ENCODE measurements around the gene NLRC5.

Gene NLRC5

GRCh38 chr16:56950455-56950854 lies 38.9 kb upstream of the NLRC5 start:
- Histone ChIP-seq H3K27ac (ENCODE audit: low read length) (peak overlapping the region; percentile 48; the same call in 1 of the 2 replicates), H3K9me2 (replicated peaks; ENCODE audit: insufficient read depth, low read length) (no peaks in the 10 kb centered on the region), H3K4me2 (ENCODE audit: low read depth, low read length) (peak overlapping the region; percentile 55), H3F3A (ENCODE audit: insufficient read depth, low read length) (peaks cover 54% of the 10 kb centered on the region), H3K9me3 (replicated peaks; ENCODE audit: insufficient read depth, low read length) (no peaks in the 10 kb centered on the region), H3K79me2 (ENCODE audit: low read length) (no peaks in the 10 kb centered on the region), H3K4me3 (ENCODE audit: low read length) (no peak overlapping the region), H3K4me1 (ENCODE audit: low read length) (peaks cover 16% of the 10 kb centered on the region), H3K9ac (ENCODE audit: low read length) (peak overlapping the region; percentile 2; the same call in 1 of the 2 replicates), H3K36me3 (replicated peaks; ENCODE audit: insufficient read depth, low read length) (no peaks in the 10 kb centered on the region), H2AFZ (ENCODE audit: low read length) (no peak overlapping the region), H4K20me1 (ENCODE audit: insufficient read depth, low read length) (0 out of 2 replicates have a peak, but pooled peaks cover under 1% of the 10 kb centered on the region), H3K27me3 (replicated peaks; ENCODE audit: insufficient read depth, low read length) (no peaks in the 10 kb centered on the region)
- TF ChIP-seq EZH2 (optimal IDR thresholded peaks at IDR 0.05; ENCODE audit: low read depth, low read length): no peak
- no peak for TF ChIP-seq CTCF (IDR thresholded peaks at IDR 0.05; ENCODE audit: low read length)
- TF ChIP-seq EZH2phosphoT487 (IDR thresholded peaks at IDR 0.05; ENCODE audit: low read length): no peak
- no peak for DNase-seq

GRCh38 chr16:56950881-56951771 lies 38.2 kb upstream of the NLRC5 start:
- TF ChIP-seq CTCF (IDR thresholded peaks at IDR 0.05; ENCODE audit: low read length) (peak; percentile 80), EZH2phosphoT487 (IDR thresholded peaks at IDR 0.05; ENCODE audit: low read length) (no peak)
- no peaks in the 10 kb centered on the region for H3K9me3 ChIP-seq (replicated peaks; ENCODE audit: insufficient read depth, low read length)
- H4K20me1 ChIP-seq (ENCODE audit: insufficient read depth, low read length): no peaks in the 10 kb centered on the region
- no peak overlapping the region for H2AFZ ChIP-seq (ENCODE audit: low read length)
- peak overlapping the region; percentile 55 for H3K4me2 ChIP-seq (ENCODE audit: low read depth, low read length)
- no peaks in the 10 kb centered on the region for H3K79me2 ChIP-seq (ENCODE audit: low read length)
- H3K27me3 ChIP-seq (replicated peaks; ENCODE audit: insufficient read depth, low read length): no peaks in the 10 kb centered on the region
- H3K4me3 ChIP-seq (ENCODE audit: low read length): no peak overlapping the region
- H3K27ac ChIP-seq (ENCODE audit: low read length): peak overlapping the region; percentile 48; the same call in 1 of the 2 replicates
- H3F3A ChIP-seq (ENCODE audit: insufficient read depth, low read length): peaks cover 48% of the 10 kb centered on the region
- peaks cover 16% of the 10 kb centered on the region for H3K4me1 ChIP-seq (ENCODE audit: low read length)
- DNase-seq: peak; percentile 63
- no peaks in the 10 kb centered on the region for H3K36me3 ChIP-seq (replicated peaks; ENCODE audit: insufficient read depth, low read length)
- H3K9ac ChIP-seq (ENCODE audit: low read length): peak overlapping the region; percentile 2; the same call in 1 of the 2 replicates
- H3K9me2 ChIP-seq (replicated peaks; ENCODE audit: insufficient read depth, low read length): no peaks in the 10 kb centered on the region

GRCh38 chr16:56953006-56953405 lies 36.4 kb upstream of the NLRC5 start:
- Histone ChIP-seq H3F3A (ENCODE audit: insufficient read depth, low read length) (peaks cover 30% of the 10 kb centered on the region), H3K4me2 (ENCODE audit: low read depth, low read length) (no peak overlapping the region), H3K79me2 (ENCODE audit: low read length) (no peaks in the 10 kb centered on the region), H3K27ac (ENCODE audit: low read length) (no peak overlapping the region), H4K20me1 (ENCODE audit: insufficient read depth, low read length) (no peaks in the 10 kb centered on the region), H3K4me1 (ENCODE audit: low read length) (peaks cover 16% of the 10 kb centered on the region), H3K9me2 (replicated peaks; ENCODE audit: insufficient read depth, low read length) (no peaks in the 10 kb centered on the region), H3K36me3 (replicated peaks; ENCODE audit: insufficient read depth, low read length) (no peaks in the 10 kb centered on the region), H2AFZ (ENCODE audit: low read length) (no peak overlapping the region), H3K27me3 (replicated peaks; ENCODE audit: insufficient read depth, low read length) (no peaks in the 10 kb centered on the region), H3K4me3 (ENCODE audit: low read length) (no peak overlapping the region), H3K9me3 (replicated peaks; ENCODE audit: insufficient read depth, low read length) (no peaks in the 10 kb centered on the region), H3K9ac (ENCODE audit: low read length) (no peak overlapping the region)
- TF ChIP-seq EZH2phosphoT487 (IDR thresholded peaks at IDR 0.05; ENCODE audit: low read length): no peak
- no peak for DNase-seq

GRCh38 chr16:56956076-56956475 lies 33.3 kb upstream of the NLRC5 start:
- Histone ChIP-seq H3K4me3 (ENCODE audit: low read length) (no peak overlapping the region), H3K36me3 (replicated peaks; ENCODE audit: insufficient read depth, low read length) (no peaks in the 10 kb centered on the region), H3K9me3 (replicated peaks; ENCODE audit: insufficient read depth, low read length) (no peaks in the 10 kb centered on the region), H4K20me1 (ENCODE audit: insufficient read depth, low read length) (no peaks in the 10 kb centered on the region), H3K4me2 (ENCODE audit: low read depth, low read length) (no peak overlapping the region), H3K9me2 (replicated peaks; ENCODE audit: insufficient read depth, low read length) (no peaks in the 10 kb centered on the region), H3K4me1 (ENCODE audit: low read length) (peaks cover 5% of the 10 kb centered on the region), H3F3A (ENCODE audit: insufficient read depth, low read length) (peaks cover 5% of the 10 kb centered on the region; the same call in 1 of the 2 replicates), H2AFZ (ENCODE audit: low read length) (no peak overlapping the region), H3K79me2 (ENCODE audit: low read length) (no peaks in the 10 kb centered on the region), H3K27me3 (replicated peaks; ENCODE audit: insufficient read depth, low read length) (no peaks in the 10 kb centered on the region), H3K27ac (ENCODE audit: low read length) (no peak overlapping the region), H3K9ac (ENCODE audit: low read length) (no peak overlapping the region)
- TF ChIP-seq CTCF (IDR thresholded peaks at IDR 0.05; ENCODE audit: low read length) (no peak), EZH2phosphoT487 (IDR thresholded peaks at IDR 0.05; ENCODE audit: low read length) (no peak), EZH2 (optimal IDR thresholded peaks at IDR 0.05; ENCODE audit: low read depth, low read length) (no peak)
- DNase-seq: no peak
